Stimulated activated CD4-positive, alpha-beta T cell treated with anti-CD3 and anti-CD28 coated beads, Interleukin-4, amount 100 ng/mL, for 24 hours (primary cell): ENCODE measurements around the gene SPEG.
A peak's percentile ranks its signal among the peaks of the same experiment; 100 is the strongest.
"Not testable (repeated sequence)": the region's sequence is repeated elsewhere in the genome, so short reads cannot be mapped to it uniquely, and the experiment has no call there.

Source experiments
- DNase-seq: peaks from one replicate; pipeline ENCODE4 v3.0.0-alpha.2; 2020

Gene SPEG

DNA sequence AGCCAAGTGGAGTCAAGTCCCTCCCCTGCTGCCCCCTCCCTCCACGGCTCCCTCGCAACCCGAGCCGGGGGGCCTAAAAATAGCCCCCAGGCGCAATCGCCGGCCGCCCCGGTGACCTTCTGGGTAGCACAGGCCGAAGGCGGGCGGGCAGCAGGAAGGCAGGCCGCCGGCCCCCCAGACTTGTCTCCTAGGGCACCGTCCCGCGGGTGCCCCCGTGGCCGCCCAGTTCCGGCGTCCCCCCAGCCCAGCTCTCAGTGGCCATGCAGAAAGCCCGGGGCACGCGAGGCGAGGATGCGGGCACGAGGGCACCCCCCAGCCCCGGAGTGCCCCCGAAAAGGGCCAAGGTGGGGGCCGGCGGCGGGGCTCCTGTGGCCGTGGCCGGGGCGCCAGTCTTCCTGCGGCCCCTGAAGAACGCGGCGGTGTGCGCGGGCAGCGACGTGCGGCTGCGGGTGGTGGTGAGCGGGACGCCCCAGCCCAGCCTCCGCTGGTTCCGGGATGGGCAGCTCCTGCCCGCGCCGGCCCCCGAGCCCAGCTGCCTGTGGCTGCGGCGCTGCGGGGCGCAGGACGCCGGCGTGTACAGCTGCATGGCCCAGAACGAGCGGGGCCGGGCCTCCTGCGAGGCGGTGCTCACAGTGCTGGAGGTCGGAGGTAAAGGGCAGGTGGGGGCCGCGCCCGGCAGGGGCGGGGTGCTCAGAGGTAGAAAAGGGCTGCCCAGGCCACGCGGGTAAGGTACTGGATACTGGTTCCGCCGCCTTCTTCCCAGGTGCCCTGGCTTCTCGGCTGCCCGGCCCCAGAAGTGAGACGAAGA is at the start of gene SPEG:
TSS of gene SPEG (plus strand) at position 126 of the 808 bp plus-strand sequence. CDS start at position 261, 135 bp downstream.
- no peak for DNase-seq

DNA sequence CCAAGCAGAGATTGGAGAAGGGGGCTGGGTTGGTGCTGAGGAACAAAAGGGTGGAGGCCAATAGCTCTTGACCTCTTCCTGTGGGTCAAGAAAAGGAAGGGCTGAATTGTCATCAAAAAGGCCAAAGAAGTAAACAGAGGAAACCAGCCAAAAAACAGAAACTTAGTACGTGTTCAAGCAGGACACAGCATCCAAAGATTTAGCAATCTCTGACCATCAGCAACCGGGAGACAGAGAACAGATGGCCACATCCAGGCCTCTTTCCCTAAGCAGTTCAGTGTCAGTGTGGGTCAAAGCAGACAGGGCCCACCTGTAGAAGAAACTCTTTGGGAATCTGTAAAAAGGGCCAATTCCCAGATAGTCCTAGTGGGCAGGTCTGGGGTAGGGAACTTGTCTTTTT is 49.8 kb upstream of the SPEG start:
- DNase-seq: no peak

GRCh38 chr2:219385958-219386520 is 48.6 kb upstream of the SPEG start:
- DNase-seq: no peak

- DNase-seq: no peak
Measured at GRCh38 chr2:219386532-219387280, 47.9 kb upstream of the SPEG start.

- peak; percentile 94 for DNase-seq
Measured at GRCh38 chr2:219387306-219388120, 47.1 kb upstream of the SPEG start, which contains the start of gene DNPEP. TSS of gene DNPEP (minus strand) at chr2:219387912. CDS start at chr2:219387794, 118 bp downstream.

GRCh38 chr2:219388121-219388906 is 46.3 kb upstream of the SPEG start:
- peak; percentile 98 for DNase-seq

GRCh38 chr2:219388907-219389156 is 45.8 kb upstream of the SPEG start:
- no peak for DNase-seq

- DNase-seq: no peak
Measured at GRCh38 chr2:219392754-219393153, 41.9 kb upstream of the SPEG start.

DNA sequence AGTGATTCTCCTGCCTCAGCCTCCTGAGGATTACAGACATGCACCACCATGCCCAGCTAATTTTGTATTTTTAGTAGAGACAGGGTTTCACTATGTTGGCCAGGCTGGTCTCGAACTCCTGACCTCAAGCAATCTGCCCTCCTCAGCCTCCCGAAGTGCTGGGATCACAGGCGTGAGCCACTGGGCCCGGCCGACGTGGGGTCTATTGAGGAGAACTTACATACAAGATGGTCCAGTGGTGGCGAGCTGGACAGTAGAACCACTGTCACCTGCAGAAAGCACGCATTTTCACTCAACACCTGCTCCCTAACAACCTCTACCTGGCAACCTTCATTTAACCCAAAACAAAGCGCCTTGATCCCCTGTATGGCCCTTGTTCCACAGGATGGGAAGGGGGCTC is 39.6 kb upstream of the SPEG start:
- DNase-seq: not testable (repeated sequence)

DNA sequence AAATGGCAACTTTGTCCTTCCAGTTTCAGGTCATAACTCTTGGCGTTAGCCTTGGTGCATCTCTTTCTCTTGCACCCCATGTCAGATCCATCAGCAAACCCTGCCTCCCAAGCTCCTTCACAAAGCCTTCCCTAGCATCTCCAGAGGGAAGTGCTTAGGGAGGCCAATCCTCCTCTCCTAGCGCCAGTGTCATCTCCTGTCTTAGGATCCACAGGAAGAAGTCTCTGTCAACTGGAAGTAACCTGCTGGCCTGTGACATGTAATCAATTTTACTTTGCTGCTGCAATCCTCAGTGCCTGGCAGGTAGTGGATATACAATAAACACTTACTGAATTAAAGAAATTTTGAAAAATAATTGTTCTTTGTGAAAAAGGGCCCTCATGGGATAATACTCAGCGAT is 39.0 kb upstream of the SPEG start:
- no peak for DNase-seq

GRCh38 chr2:219396863-219397457 is 37.7 kb upstream of the SPEG start:
- no peak for DNase-seq

- DNase-seq: no peak
Measured at GRCh38 chr2:219398721-219399363, 35.8 kb upstream of the SPEG start.

DNA sequence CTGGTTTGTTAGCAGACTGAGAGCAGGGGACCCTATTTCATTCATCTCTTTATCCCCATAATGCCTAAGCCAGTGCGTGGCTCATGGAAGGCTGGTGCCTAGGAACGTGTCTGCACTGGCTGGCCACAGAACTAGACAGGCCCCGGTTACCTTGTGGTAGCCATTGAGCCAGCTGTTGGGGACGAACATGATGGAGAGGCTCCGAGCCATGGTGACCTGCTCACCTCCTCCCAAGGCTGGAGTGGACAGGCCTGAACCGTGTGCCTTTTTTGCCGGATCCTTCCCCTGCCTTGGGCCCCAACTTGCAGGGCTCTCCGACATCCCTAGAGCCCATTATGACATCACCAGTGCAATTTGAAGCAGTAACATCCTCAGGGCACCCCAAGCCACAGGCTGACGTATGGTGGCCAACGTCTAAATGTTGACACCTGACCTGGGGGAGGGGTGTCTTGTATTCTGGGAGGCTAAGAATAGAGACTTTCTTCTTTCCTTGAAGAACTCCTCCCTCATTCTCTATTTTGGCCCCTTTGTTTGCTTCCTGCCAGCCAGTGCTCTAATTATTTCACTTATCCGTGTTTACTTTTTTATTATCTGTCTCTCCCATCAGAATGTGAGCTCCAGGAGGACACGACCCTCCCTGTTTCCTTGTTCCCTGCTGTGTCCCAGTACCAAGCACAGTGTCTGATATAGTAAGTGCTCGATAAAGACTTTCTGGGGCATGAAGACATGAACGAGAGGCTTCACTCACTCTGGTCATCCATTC is 34.7 kb upstream of the SPEG start:
- DNase-seq: no peak

DNA sequence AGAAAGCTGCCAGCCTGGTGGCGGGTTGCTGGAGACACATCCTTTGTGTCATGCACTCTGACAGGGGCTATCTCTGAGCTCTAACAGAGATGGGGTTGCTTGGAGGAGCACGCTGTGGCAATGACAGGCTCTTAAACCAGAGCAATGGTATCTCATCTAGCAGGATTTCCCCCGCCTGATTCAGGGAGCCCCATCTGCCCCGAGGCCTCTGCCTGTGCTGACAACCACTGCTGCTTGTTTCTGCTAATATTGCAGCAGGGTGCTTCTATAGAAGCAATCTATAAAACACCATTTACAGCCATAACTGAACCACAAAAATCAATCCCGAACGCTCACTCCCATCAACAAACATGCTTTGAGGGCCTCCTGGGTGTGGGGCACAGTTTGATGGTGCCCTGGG is 34.1 kb upstream of the SPEG start:
- DNase-seq: no peak

GRCh38 chr2:219401606-219402005 is 33.0 kb upstream of the SPEG start:
- no peak for DNase-seq

- peak; percentile 66 for DNase-seq
Measured at GRCh38 chr2:219402665-219403515, 31.8 kb upstream of the SPEG start.

DNA sequence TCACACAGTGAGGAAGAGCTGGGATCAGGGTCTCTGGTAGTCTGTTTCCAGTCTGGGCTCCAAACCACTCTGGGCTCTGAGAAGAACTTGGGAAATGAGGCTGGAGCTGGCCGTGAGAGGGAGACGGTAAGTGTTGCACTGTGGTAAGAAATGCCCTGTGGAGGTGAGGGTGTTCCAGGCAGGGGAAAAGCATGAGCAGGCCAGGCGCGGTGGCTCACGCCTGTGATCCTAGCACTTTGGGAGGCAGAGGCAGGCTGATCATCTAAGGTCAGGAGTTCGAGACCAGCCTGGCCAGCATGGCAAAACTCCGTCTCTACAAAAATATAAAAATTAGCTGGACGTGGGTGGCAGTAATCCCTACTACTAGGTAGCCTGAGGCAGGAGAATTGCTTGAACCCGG is 30.8 kb upstream of the SPEG start:
- no peak for DNase-seq

GRCh38 chr2:219404291-219404910 is 30.2 kb upstream of the SPEG start:
- no peak for DNase-seq

GRCh38 chr2:219404954-219405353 is 29.7 kb upstream of the SPEG start:
- no peak for DNase-seq
